T-cell (primary cell): ENCODE measurements around the gene SMARCE1. TPM values are rescaled to one million over a fixed set of nuclear protein-coding genes. Genes with fewer than 3 reads are reported as not detected.
A peak's percentile ranks its signal among the peaks of the same experiment; 100 is the strongest.

Experiments
- ATAC-seq, 4 experiments: fragments of 200-7000 bp in 3 of 4; fragments of 150-1000 bp in 1 of 4; cut with Tn5 transposase; replicated peaks in 1 of 4; 1 replicate in 3 of 4; 2 replicates in 1 of 4; pipeline ENCODE4 v1.10.0; 2021; ENCODE audit warnings: moderate library complexity in 3 of 4, mild to moderate bottlenecking in 2 of 4, moderate number of reproducible peaks in 1 of 4
- CTCF ChIA-PET, 2 donors: fragments of 300-600 bp; sonication (Branson Sonifier 250); formaldehyde crosslinking; loops; one replicate each; lab custom pipeline; 2022; ENCODE audit warnings: antibody characterized with exemption in 2 of 2; lab: Charles Lee
- POLR2A ChIA-PET, 2 donors: fragments of 300-600 bp; sonication (Branson Sonifier 250); formaldehyde crosslinking; loops; one replicate each; lab custom pipeline; 2022; ENCODE audit warnings: antibody characterized with exemption in 2 of 2; lab: Charles Lee
- DNase-seq, 35 experiments: peaks; one replicate each; pipeline versions ENCODE4 v3.0.0 to v3.0.0-alpha.2; 2013 to 2023
- H3K27ac ChIP-seq: one replicate; pipeline ENCODE4 v1.5.1; 2013; ENCODE audit warnings: low read length
- H3K27me3 ChIP-seq, 2 experiments: replicated peaks in 1 of 2; 1 replicate in 1 of 2; 2 replicates in 1 of 2; pipeline versions ENCODE4 v1.6.1 to v1.7.0; 2013; ENCODE audit warnings: low read length in 1 of 2, mixed read lengths in 1 of 2; ENCODE audit not compliant: control insufficient read depth in 2 of 2, insufficient read depth in 2 of 2; ENCODE audit errors: extremely low read depth in 1 of 2
- H3K36me3 ChIP-seq, 2 donors: 1 replicate in 1 of 2; 2 replicates in 1 of 2; pipeline versions ENCODE4 v1.6.1 to v1.7.0; 2013; ENCODE audit warnings: low read length in 1 of 2; ENCODE audit not compliant: control insufficient read depth in 2 of 2, insufficient read depth in 1 of 2; ENCODE audit errors: extremely low read depth in 1 of 2
- H3K4me1 ChIP-seq, 2 experiments: 1 replicate in 1 of 2; 2 replicates in 1 of 2; pipeline versions ENCODE4 v1.6.1 to v1.7.0; 2013; ENCODE audit warnings: low read length in 2 of 2, mixed read lengths in 1 of 2; ENCODE audit not compliant: insufficient read depth in 2 of 2, control insufficient read depth in 1 of 2; ENCODE audit errors: extremely low read depth in 1 of 2
- H3K4me3 ChIP-seq, 2 donors: 1 replicate in 1 of 2; 2 replicates in 1 of 2; pipeline versions ENCODE4 v1.5.1 to v1.7.0; 2013; ENCODE audit warnings: mild to moderate bottlenecking in 2 of 2, low read length in 1 of 2, moderate library complexity in 1 of 2; ENCODE audit not compliant: control insufficient read depth in 1 of 2; ENCODE audit errors: extremely low read depth in 1 of 2
- H3K9me3 ChIP-seq: 2 replicates; pipeline ENCODE4 v1.7.0; 2013
- H3K27ac Mint-ChIP-seq, 2 donors: one replicate each; pipeline ENCODE4 v1.8.0; 2020 to 2021; ENCODE audit warnings: mild to moderate bottlenecking in 2 of 2, mixed read lengths in 2 of 2
- H3K27me3 Mint-ChIP-seq, 2 donors: one replicate each; pipeline ENCODE4 v1.8.0; 2021 to 2022; ENCODE audit warnings: mixed read lengths in 2 of 2
- H3K36me3 Mint-ChIP-seq: one replicate; pipeline ENCODE4 v1.8.0; 2021; ENCODE audit warnings: mixed read lengths
- H3K4me1 Mint-ChIP-seq, 3 donors: one replicate each; pipeline ENCODE4 v1.8.0; 2020 to 2022; ENCODE audit warnings: mixed read lengths in 3 of 3, mild to moderate bottlenecking in 1 of 3
- H3K4me3 Mint-ChIP-seq, 3 donors: one replicate each; pipeline ENCODE4 v1.8.0; 2020 to 2022; ENCODE audit warnings: mild to moderate bottlenecking in 3 of 3, mixed read lengths in 3 of 3, moderate library complexity in 3 of 3
- H3K9me3 Mint-ChIP-seq, 3 donors: one replicate each; pipeline ENCODE4 v1.8.0; 2020 to 2022; ENCODE audit warnings: mixed read lengths in 3 of 3
- WGBS: methylation state at CpG from one replicate; pipeline ENCODE4 v1.1.5; 2013; ENCODE audit warnings: missing lambda C conversion rate; ENCODE audit not compliant: insufficient coverage; 5-methylcytosine and 5-hydroxymethylcytosine counted together
- total RNA-seq, 35 experiments: library from RNA in 6 of 35; stranded (reverse) in 6 of 35; fragments of 120-200 nt in 1 of 35; gene quantifications; one replicate each; pipeline versions ENCODE4 v1.2.1 to v1.2.4 and lab custom pipeline; 2013 to 2026

The SMARCE1 gene
- total RNA-seq, 5 donors from 2014 or later (not counting 1 experiment from before 2014, with no cell fraction given): 72.6 to 80.8 (median 75.8) TPM

DNA sequence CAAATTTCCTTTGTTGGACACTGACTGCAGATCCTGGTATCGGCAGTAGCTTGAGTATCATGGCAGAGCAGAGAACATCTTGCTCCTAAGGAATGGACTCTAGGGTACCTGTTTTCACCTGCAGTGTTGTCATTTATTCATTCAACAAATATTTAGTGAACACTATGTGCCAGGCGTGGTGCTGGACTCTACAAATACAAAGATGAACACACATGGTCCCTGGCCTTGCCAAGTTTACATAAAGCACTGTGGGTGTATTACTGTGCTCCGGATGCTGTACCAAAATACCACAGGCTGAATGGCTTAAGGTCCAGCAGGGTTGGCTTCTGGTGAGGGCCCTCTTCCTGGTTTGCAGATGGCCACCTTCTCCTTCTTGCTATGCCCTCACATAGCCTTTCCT is 68.1 kb downstream of the SMARCE1 start:
- H3K4me1 Mint-ChIP-seq: peaks cover 87 to 91% (median 91%) of the 10 kb centered on the region in 3 donors
- Histone ChIP-seq H3K9me3 (no peaks in the 10 kb centered on the region), H3K4me3 (no peak overlapping the region), H3K27ac (no peak overlapping the region), H3K36me3 (no peaks in the 10 kb centered on the region), H3K27me3 (no peaks in the 10 kb centered on the region), H3K4me1 (peaks cover 43 to 65% of the 10 kb centered on the region in 2 experiments)
- H3K36me3 Mint-ChIP-seq: peaks cover 17% of the 10 kb centered on the region
- CTCF ChIA-PET: interaction anchor here in 1 of 2 donors (0.7 kb wide), 1 partner anchor 23 kb away, joined by 4 read pairs; no protein-coding TSS in a partner anchor
- ATAC-seq (no peak), DNase-seq (no peak)
- POLR2A ChIA-PET: interaction anchor here in 1 of 2 donors (0.5 kb wide), 1 partner anchor 257 kb away, joined by 3 read pairs; no protein-coding TSS in a partner anchor
- H3K27ac Mint-ChIP-seq: peak overlapping the region; percentile 81 to 96
- WGBS: 100% methylated on average over 1 of the region's 3 CpGs
- peak overlapping the region in 1 of 3 donors; percentile 36 for H3K4me3 Mint-ChIP-seq
- peaks cover 0 to 11% (median under 1%) of the 10 kb centered on the region in 3 donors for H3K9me3 Mint-ChIP-seq
- no peaks in the 10 kb centered on the region for H3K27me3 Mint-ChIP-seq

GRCh38 chr17:40577611-40578065 is 70.0 kb downstream of the SMARCE1 start:
- H3K4me1 Mint-ChIP-seq: peaks cover 75 to 81% (median 78%) of the 10 kb centered on the region in 3 donors
- Histone ChIP-seq H3K36me3 (no peaks in the 10 kb centered on the region), H3K27ac (peak overlapping the region; percentile 54), H3K4me1 (peaks cover 39 to 60% of the 10 kb centered on the region in 2 experiments), H3K9me3 (no peaks in the 10 kb centered on the region), H3K4me3 (no peak overlapping the region), H3K27me3 (no peaks in the 10 kb centered on the region)
- no peaks in the 10 kb centered on the region for H3K27me3 Mint-ChIP-seq
- DNase-seq (peak in 1 of 35 experiments; percentile 72), ATAC-seq (peak; percentile 5 to 76 (median 24))
- peaks cover 0 to 26% (median 3%) of the 10 kb centered on the region in 3 donors for H3K9me3 Mint-ChIP-seq
- ChIA-PET POLR2A (interaction anchor here (1.0 to 2.0 kb wide), 4 partner anchors 13 to 30 kb away, joined by 3 to 10 read pairs (median 4); partner anchors contain the start of gene CCR7 (in 1 of the 2)), CTCF (interaction anchor here (0.9 to 1.4 kb wide), 7 partner anchors 10 to 160 kb away, joined by 3 to 4 read pairs (median 3); partner anchors contain the start of gene TOP2A (in 1 of the 2))
- peak overlapping the region; percentile 22 to 64 (median 44) for H3K4me3 Mint-ChIP-seq
- WGBS: 86% methylated on average over 2 of the region's 5 CpGs
- peaks cover 14% of the 10 kb centered on the region for H3K36me3 Mint-ChIP-seq
- H3K27ac Mint-ChIP-seq: peak overlapping the region; percentile 95

- POLR2A ChIA-PET: interaction anchor here in 1 of 2 donors (0.7 to 2.0 kb wide), 3 partner anchors 12 to 21 kb away, joined by 3 to 10 read pairs (median 3); partner anchors contain the start of gene CCR7
- DNase-seq: peak in 1 of 35 experiments; percentile 44
- Mint-ChIP-seq H3K27ac (peak overlapping the region; percentile 95), H3K4me1 (peaks cover 75 to 81% (median 77%) of the 10 kb centered on the region in 3 donors), H3K27me3 (no peaks in the 10 kb centered on the region), H3K4me3 (peak overlapping the region; percentile 25 to 64 (median 64)), H3K36me3 (peaks cover 27% of the 10 kb centered on the region), H3K9me3 (peaks cover 3 to 39% (median 7%) of the 10 kb centered on the region in 3 donors)
- Histone ChIP-seq H3K4me3 (no peak overlapping the region), H3K9me3 (no peaks in the 10 kb centered on the region), H3K27ac (peak overlapping the region; percentile 54), H3K36me3 (no peaks in the 10 kb centered on the region), H3K4me1 (peaks cover 26 to 45% of the 10 kb centered on the region in 2 experiments), H3K27me3 (no peaks in the 10 kb centered on the region)
- no CpG with 5 or more reads among the region's 5 CpGs for WGBS
- peak; percentile 51 to 85 (median 78) for ATAC-seq
- CTCF ChIA-PET: interaction anchor here (0.5 to 1.3 kb wide), 4 partner anchors 8 to 286 kb away, joined by 3 read pairs; no protein-coding TSS in a partner anchor
Observed at GRCh38 chr17:40576113-40576740, 71.4 kb downstream of the SMARCE1 start.

Other genes with a start within 250 kb of the SMARCE1 start
- gene TOP2A, start 229.9 kb downstream of the SMARCE1 start, total RNA-seq: 1 to 10 TPM; 2.3 to 4.2 (median 2.7) TPM
- gene IGFBP4, start 204.4 kb downstream of the SMARCE1 start, total RNA-seq: 10 to 100 TPM in 3 of 5 donors, 1 to 10 TPM in 2; 4.0 to 12.3 (median 11.3) TPM
- 1 to 10 TPM in 2 of 5 donors, under 1 TPM in 3; 0.55 to 3.7 (median 0.66) TPM for gene TNS4, start 146.2 kb downstream of the SMARCE1 start, total RNA-seq
- gene CCR7, start 82.3 kb downstream of the SMARCE1 start, total RNA-seq: 100 to 1,000 TPM; 173 to 438 (median 340) TPM
- gene KRT222, start 17.4 kb upstream of the SMARCE1 start, total RNA-seq: not detected
- not detected for gene KRT24, start 55.9 kb upstream of the SMARCE1 start, total RNA-seq
- gene KRT25, start 107.5 kb upstream of the SMARCE1 start, total RNA-seq: not detected
- not detected for gene KRT26, start 124.4 kb upstream of the SMARCE1 start, total RNA-seq
- not detected for gene KRT27, start 134.7 kb upstream of the SMARCE1 start, total RNA-seq
- gene KRT28, start 152.1 kb upstream of the SMARCE1 start, total RNA-seq: not detected
- gene KRT10, start 174.8 kb upstream of the SMARCE1 start, total RNA-seq: 10 to 100 TPM; 27.2 to 35.3 (median 31.4) TPM
- under 1 TPM in 1 of 5 donors, not detected in 4; 0.10 TPM for gene KRT12, start 219.4 kb upstream of the SMARCE1 start, total RNA-seq
- gene KRT20, start 237.4 kb upstream of the SMARCE1 start, total RNA-seq: under 1 TPM in 1 of 5 donors, not detected in 4; 0.47 TPM